Mesenchymal stem cell (in vitro differentiated cells and primary cell): ENCODE data around the gene TBC1D22A.

ENCODE experiments used
- DNase-seq: peaks from one replicate; pipeline ENCODE4 v3.0.0-alpha.2; 2013
- H2AFZ ChIP-seq: one replicate; pipeline ENCODE4 v1.6.1; 2013; ENCODE audit warnings: low read depth, mild to moderate bottlenecking, control low read depth, inconsistent platforms, low read length, moderate library complexity
- H2AK5ac ChIP-seq: 2 replicates; pipeline ENCODE4 v1.6.1; 2013; ENCODE audit warnings: low read length, moderate library complexity, mild to moderate bottlenecking, inconsistent platforms; ENCODE audit not compliant: severe bottlenecking
- H2BK120ac ChIP-seq: one replicate; pipeline ENCODE4 v1.6.1; 2013; ENCODE audit warnings: low read depth, mild to moderate bottlenecking, inconsistent platforms, low read length, moderate library complexity
- H2BK12ac ChIP-seq, 2 experiments: one replicate each; pipeline ENCODE4 v1.6.1; 2013; ENCODE audit warnings: inconsistent platforms in 2 of 2, low read length in 2 of 2, mild to moderate bottlenecking in 2 of 2, moderate library complexity in 2 of 2, control low read depth in 1 of 2
- H2BK15ac ChIP-seq: one replicate; pipeline ENCODE4 v1.6.1; 2013; ENCODE audit warnings: mild to moderate bottlenecking, low read depth, inconsistent platforms; ENCODE audit not compliant: poor library complexity, severe bottlenecking
- H2BK5ac ChIP-seq: 2 replicates; pipeline ENCODE4 v1.6.1; 2013; ENCODE audit warnings: low read depth, mild to moderate bottlenecking, low read length, control low read depth, inconsistent platforms; ENCODE audit not compliant: poor library complexity, severe bottlenecking
- H3K14ac ChIP-seq, 2 experiments: one replicate each; pipeline ENCODE4 v1.6.1; 2013; ENCODE audit warnings: inconsistent platforms in 2 of 2, low read length in 2 of 2, control low read depth in 1 of 2, mild to moderate bottlenecking in 1 of 2, moderate library complexity in 1 of 2
- H3K18ac ChIP-seq, 2 experiments: one replicate each; pipeline ENCODE4 v1.6.1; 2013; ENCODE audit warnings: inconsistent platforms in 2 of 2, low read length in 2 of 2, control low read depth in 1 of 2, low read depth in 1 of 2, mild to moderate bottlenecking in 1 of 2
- H3K23ac ChIP-seq, 2 experiments: one replicate each; pipeline ENCODE4 v1.6.1; 2013; ENCODE audit warnings: inconsistent platforms in 2 of 2, low read length in 2 of 2, mild to moderate bottlenecking in 2 of 2, moderate library complexity in 2 of 2, control low read depth in 1 of 2
- H3K27ac ChIP-seq: 2 replicates; pipeline ENCODE4 v1.5.1; 2013; ENCODE audit warnings: mild to moderate bottlenecking, moderate library complexity, low read length, control low read depth, inconsistent platforms; ENCODE audit not compliant: poor library complexity, severe bottlenecking
- H3K27me3 ChIP-seq, 2 experiments: 2 replicates each; pipeline versions ENCODE4 v1.6.1 to v1.7.0; 2013; ENCODE audit warnings: low read length in 2 of 2, mild to moderate bottlenecking in 2 of 2, moderate library complexity in 2 of 2, control low read depth in 1 of 2, inconsistent platforms in 1 of 2; ENCODE audit not compliant: control insufficient read depth in 1 of 2, insufficient read depth in 1 of 2
- H3K36me3 ChIP-seq, 2 experiments: 2 replicates each; pipeline versions ENCODE4 v1.6.1 to v1.7.0; 2013; ENCODE audit warnings: low read length in 2 of 2, control low read depth in 1 of 2, inconsistent platforms in 1 of 2, low read depth in 1 of 2, mild to moderate bottlenecking in 1 of 2; ENCODE audit not compliant: insufficient read depth in 2 of 2, control insufficient read depth in 1 of 2
- H3K4ac ChIP-seq, 2 experiments: one replicate each; pipeline ENCODE4 v1.6.1; 2013; ENCODE audit warnings: inconsistent platforms in 2 of 2, low read length in 2 of 2, mild to moderate bottlenecking in 2 of 2, moderate library complexity in 2 of 2, control low read depth in 1 of 2, low read depth in 1 of 2
- H3K4me1 ChIP-seq: 2 replicates; pipeline ENCODE4 v1.6.1; 2013; ENCODE audit warnings: low read depth, low read length, control low read depth; ENCODE audit not compliant: control insufficient read depth, insufficient read depth
- H3K4me2 ChIP-seq: 2 replicates; pipeline ENCODE4 v1.6.1; 2013; ENCODE audit warnings: low read length, mild to moderate bottlenecking, inconsistent platforms; ENCODE audit not compliant: poor library complexity, severe bottlenecking
- H3K4me3 ChIP-seq, 2 experiments: 2 replicates each; pipeline versions ENCODE4 v1.5.1 to v1.7.0; 2013; ENCODE audit warnings: low read length in 2 of 2, mild to moderate bottlenecking in 2 of 2, control low read depth in 1 of 2, low read depth in 1 of 2; ENCODE audit not compliant: insufficient read depth in 1 of 2
- H3K79me1 ChIP-seq: replicated peaks from 2 replicates; pipeline ENCODE4 v1.6.1; 2013; ENCODE audit warnings: mild to moderate bottlenecking, control low read depth, low read length, inconsistent platforms; ENCODE audit not compliant: poor library complexity, severe bottlenecking
- H3K9ac ChIP-seq: 2 replicates; pipeline ENCODE4 v1.7.0; 2013; ENCODE audit warnings: mild to moderate bottlenecking, low read length, moderate library complexity
- H3K9me3 ChIP-seq: 2 replicates; pipeline ENCODE4 v1.7.0; 2013; ENCODE audit warnings: mild to moderate bottlenecking, low read length; ENCODE audit not compliant: control insufficient read depth
- H4K8ac ChIP-seq: one replicate; pipeline ENCODE4 v1.6.1; 2013; ENCODE audit warnings: inconsistent platforms, mild to moderate bottlenecking, low read length, moderate library complexity
- H4K91ac ChIP-seq: one replicate; pipeline ENCODE4 v1.6.1; 2013; ENCODE audit warnings: mild to moderate bottlenecking, low read length, inconsistent platforms
- WGBS: methylation state at CpG from one replicate; pipeline ENCODE4 v1.1.7; 2013; ENCODE audit warnings: mixed read lengths; 5-methylcytosine and 5-hydroxymethylcytosine counted together

Gene TBC1D22A

GRCh38 chr22:46915950-46916730 is 153.7 kb downstream of the TBC1D22A start:
- no peak overlapping the region for H4K91ac ChIP-seq
- H2BK12ac ChIP-seq: no peak overlapping the region
- no peak overlapping the region for H2BK5ac ChIP-seq
- 99% methylated on average over 12 of the region's 12 CpGs for WGBS
- no peak overlapping the region for H3K27ac ChIP-seq
- no peak overlapping the region for H3K4ac ChIP-seq
- H3K9me3 ChIP-seq: peaks cover under 1% of the 10 kb centered on the region
- H2AFZ ChIP-seq: no peak overlapping the region
- no peak overlapping the region for H3K14ac ChIP-seq
- H3K4me3 ChIP-seq: no peak overlapping the region
- no peak overlapping the region for H2AK5ac ChIP-seq
- no peak overlapping the region for H3K23ac ChIP-seq
- no peak overlapping the region for H2BK120ac ChIP-seq
- no peak overlapping the region for H3K9ac ChIP-seq
- DNase-seq: no peak
- peaks cover 6% of the 10 kb centered on the region for H3K4me1 ChIP-seq
- peaks cover 48 to 55% of the 10 kb centered on the region in 2 experiments for H3K36me3 ChIP-seq
- H3K79me1 ChIP-seq: peaks cover 31% of the 10 kb centered on the region
- no peak overlapping the region for H3K4me2 ChIP-seq
- H3K27me3 ChIP-seq: no peaks in the 10 kb centered on the region
- H3K18ac ChIP-seq: no peak overlapping the region
- no peak overlapping the region for H2BK15ac ChIP-seq
- H4K8ac ChIP-seq: no peak overlapping the region

- peaks cover 29% of the 10 kb centered on the region for H3K79me1 ChIP-seq
- H3K4ac ChIP-seq: no peak overlapping the region
- H3K9me3 ChIP-seq: peaks cover 9% of the 10 kb centered on the region
- H2BK5ac ChIP-seq: no peak overlapping the region
- peaks cover 48 to 55% of the 10 kb centered on the region in 2 experiments for H3K36me3 ChIP-seq
- WGBS: 89% methylated on average over 23 of the region's 23 CpGs
- H3K14ac ChIP-seq: peak overlapping the region in 1 of 2 experiments; percentile 18
- no peak overlapping the region for H2AK5ac ChIP-seq
- no peak for DNase-seq
- no peak overlapping the region for H2BK120ac ChIP-seq
- H3K4me3 ChIP-seq: no peak overlapping the region
- H3K27me3 ChIP-seq: no peaks in the 10 kb centered on the region
- no peak overlapping the region for H4K8ac ChIP-seq
- H3K27ac ChIP-seq: no peak overlapping the region
- no peak overlapping the region for H2AFZ ChIP-seq
- no peak overlapping the region for H2BK12ac ChIP-seq
- H3K23ac ChIP-seq: no peak overlapping the region
- H2BK15ac ChIP-seq: no peak overlapping the region
- no peak overlapping the region for H4K91ac ChIP-seq
- H3K4me1 ChIP-seq: peaks cover 4% of the 10 kb centered on the region
- no peak overlapping the region for H3K4me2 ChIP-seq
- H3K18ac ChIP-seq: no peak overlapping the region
- H3K9ac ChIP-seq: no peak overlapping the region
Observed at GRCh38 chr22:46916886-46917770, 154.7 kb downstream of the TBC1D22A start.

- Histone ChIP-seq H3K23ac (no peak overlapping the region), H3K14ac (no peak overlapping the region), H2BK5ac (no peak overlapping the region), H3K27me3 (no peaks in the 10 kb centered on the region), H3K4me3 (no peak overlapping the region), H4K8ac (no peak overlapping the region), H3K18ac (no peak overlapping the region), H2BK15ac (no peak overlapping the region), H3K4me2 (no peak overlapping the region), H3K9me3 (peaks cover 11% of the 10 kb centered on the region), H2BK120ac (no peak overlapping the region), H2BK12ac (no peak overlapping the region), H3K27ac (no peak overlapping the region), H2AFZ (no peak overlapping the region), H2AK5ac (no peak overlapping the region), H3K79me1 (peaks cover 29% of the 10 kb centered on the region), H3K4me1 (peaks cover 4% of the 10 kb centered on the region), H4K91ac (no peak overlapping the region), H3K36me3 (peaks cover 48 to 51% of the 10 kb centered on the region in 2 experiments), H3K9ac (no peak overlapping the region), H3K4ac (no peak overlapping the region)
- 92% methylated on average over 11 of the region's 11 CpGs for WGBS
- no peak for DNase-seq
Observed at GRCh38 chr22:46917771-46918101, 155.3 kb downstream of the TBC1D22A start.

- H3K18ac ChIP-seq: no peak overlapping the region
- H2BK120ac ChIP-seq: no peak overlapping the region
- no peak overlapping the region for H3K23ac ChIP-seq
- no peak overlapping the region for H3K4ac ChIP-seq
- H3K9ac ChIP-seq: no peak overlapping the region
- peaks cover 31% of the 10 kb centered on the region for H3K79me1 ChIP-seq
- peaks cover 4% of the 10 kb centered on the region for H3K4me1 ChIP-seq
- H4K91ac ChIP-seq: no peak overlapping the region
- H4K8ac ChIP-seq: no peak overlapping the region
- H3K4me2 ChIP-seq: no peak overlapping the region
- H3K4me3 ChIP-seq: no peak overlapping the region
- no peak overlapping the region for H2BK5ac ChIP-seq
- no peaks in the 10 kb centered on the region for H3K27me3 ChIP-seq
- no peak overlapping the region for H2AK5ac ChIP-seq
- H2BK12ac ChIP-seq: no peak overlapping the region
- peaks cover 11% of the 10 kb centered on the region for H3K9me3 ChIP-seq
- DNase-seq: no peak
- no peak overlapping the region for H2BK15ac ChIP-seq
- H2AFZ ChIP-seq: no peak overlapping the region
- H3K27ac ChIP-seq: no peak overlapping the region
- WGBS: 100% methylated on average over 4 of the region's 6 CpGs
- peaks cover 49% of the 10 kb centered on the region in 2 experiments for H3K36me3 ChIP-seq
- no peak overlapping the region for H3K14ac ChIP-seq
Observed at GRCh38 chr22:46918197-46918596, 155.7 kb downstream of the TBC1D22A start.
